OCI-M2 (cell line): ENCODE results near the gene RALB.

Experiments used
- DNase-seq: peaks from one replicate; lab custom pipeline; 2025; ENCODE audit not compliant: unreplicated experiment; lab: John Stamatoyannopoulos, UW

The RALB gene

GRCh38 chr2:120331903-120332302 is 79.3 kb downstream of the RALB start:
- DNase-seq: no peak

DNA sequence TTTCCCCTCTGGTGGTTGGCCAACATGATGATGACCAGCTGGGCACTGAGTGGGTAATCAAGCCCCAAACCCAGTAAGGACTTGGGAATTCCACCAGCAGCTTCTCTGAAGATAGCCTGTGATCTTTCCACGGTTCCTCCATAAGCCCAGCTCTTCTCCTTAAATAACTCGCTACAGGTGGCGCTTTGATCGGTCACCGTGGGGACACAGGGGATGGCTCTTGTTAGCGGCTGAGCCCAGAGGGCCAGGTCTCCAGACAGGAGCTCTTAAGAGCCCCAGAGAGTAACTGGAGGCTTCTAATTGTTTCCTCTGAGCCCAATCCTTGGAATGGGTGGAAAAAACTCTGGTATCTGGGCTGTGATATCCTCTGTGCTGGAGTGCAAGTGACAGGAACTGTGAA is 79.7 kb downstream of the RALB start:
- no peak for DNase-seq

- no peak for DNase-seq
Measured at GRCh38 chr2:120334068-120334467, 81.4 kb downstream of the RALB start.

GRCh38 chr2:120336749-120337148 is 84.1 kb downstream of the RALB start:
- DNase-seq: no peak

DNA sequence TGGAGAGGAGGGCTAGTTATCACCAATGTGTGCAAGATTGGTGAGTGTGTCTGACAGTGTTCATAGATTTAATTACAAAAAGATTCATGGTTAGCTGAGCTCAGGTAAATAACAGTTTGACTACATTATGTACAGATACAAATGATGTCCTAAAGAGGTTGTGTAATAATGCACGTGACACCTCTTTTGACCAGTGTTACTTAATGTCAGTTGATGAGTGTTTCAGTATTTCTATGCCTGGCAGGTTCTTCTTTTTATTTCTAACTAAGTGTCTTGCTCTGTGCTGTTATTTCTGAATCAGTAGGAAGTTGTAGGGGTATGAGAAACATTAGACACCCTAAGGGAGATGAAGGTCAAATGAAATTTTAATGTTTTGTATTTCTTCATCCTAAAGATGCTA is 85.4 kb downstream of the RALB start:
- no peak for DNase-seq

GRCh38 chr2:120341977-120342376 is 89.3 kb downstream of the RALB start:
- no peak for DNase-seq

- no peak for DNase-seq
Measured at GRCh38 chr2:120342446-120342845, 89.8 kb downstream of the RALB start.

DNA sequence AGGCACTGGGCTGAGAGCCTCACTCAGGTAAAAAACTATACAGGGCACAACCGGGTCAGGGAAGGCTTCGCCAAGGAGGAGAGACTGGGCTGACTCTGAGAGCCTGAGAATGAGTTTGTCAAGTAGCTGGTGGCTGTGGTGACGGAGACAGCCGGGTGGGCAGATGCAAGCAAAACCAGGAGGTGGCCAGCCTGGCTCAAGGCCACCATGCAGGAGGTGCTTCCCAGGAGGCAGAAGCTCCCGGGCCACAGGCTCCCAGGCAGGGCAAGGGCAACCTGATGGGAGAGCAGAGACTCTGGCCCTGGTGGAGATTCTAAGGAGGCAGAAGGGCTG is 90.4 kb downstream of the RALB start:
- DNase-seq: no peak

GRCh38 chr2:120343433-120344105 is 90.9 kb downstream of the RALB start:
- no peak for DNase-seq
